ENCODE results near the gene IL15.
A peak's percentile ranks its signal among the peaks of the same experiment; 100 is the strongest.

Gene IL15

DNA sequence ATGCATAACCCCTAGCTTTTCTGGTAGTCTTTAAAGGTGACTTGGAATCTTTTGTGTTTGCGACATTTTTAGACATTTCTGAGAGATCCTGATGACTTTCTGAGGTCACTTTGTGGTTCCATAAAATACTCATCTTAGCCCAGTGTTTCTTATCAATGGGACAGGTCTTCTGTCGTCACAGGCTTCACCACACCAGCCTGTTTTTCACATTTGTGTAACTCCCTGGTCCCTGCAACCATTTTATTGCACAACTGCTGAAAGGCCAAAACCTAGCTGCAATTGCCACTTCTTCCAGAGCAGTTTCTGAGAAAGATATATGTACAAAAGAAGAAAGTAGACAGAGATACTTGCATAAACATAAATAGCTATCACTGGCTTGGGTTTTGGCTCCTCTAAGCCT, 120.9 kb downstream of the IL15 start:
- DNase-seq (ENCODE audit: low spot score), result no peak
- TF ChIP-seq CTCF (IDR thresholded peaks at IDR 0.05; ENCODE audit: extremely low read depth, missing control alignments), result no peak

GRCh38 chr4:141759796-141760425, 123.5 kb downstream of the IL15 start:
- TF ChIP-seq CTCF (IDR thresholded peaks at IDR 0.05; ENCODE audit: extremely low read depth, missing control alignments), result no peak
- DNase-seq (ENCODE audit: low spot score), result no peak

GRCh38 chr4:141761926-141762325, 125.5 kb downstream of the IL15 start:
- no peak for DNase-seq (ENCODE audit: low spot score)
- TF ChIP-seq CTCF (IDR thresholded peaks at IDR 0.05; ENCODE audit: extremely low read depth, missing control alignments), result no peak

DNA sequence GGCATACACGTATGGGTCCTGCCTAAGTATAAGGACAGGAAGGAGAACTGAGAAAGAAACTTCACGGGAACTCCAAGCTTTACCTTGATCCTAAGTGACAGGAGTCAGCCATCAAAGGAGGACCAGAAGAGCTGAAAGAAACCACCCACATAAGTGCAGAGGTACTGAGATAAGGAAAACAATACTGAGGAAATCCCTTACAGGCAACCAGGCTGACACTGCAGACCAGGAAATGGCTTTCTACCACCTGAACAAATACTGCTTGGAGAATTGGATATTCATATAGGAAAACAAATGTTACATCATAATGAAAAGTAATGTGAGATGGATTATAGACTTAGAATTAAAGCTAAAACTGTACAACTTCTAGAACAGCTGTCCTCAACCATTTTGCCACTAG, 127.0 kb downstream of the IL15 start:
- DNase-seq (ENCODE audit: low spot score), result no peak
- no peak for TF ChIP-seq CTCF (IDR thresholded peaks at IDR 0.05; ENCODE audit: extremely low read depth, missing control alignments)

DNA sequence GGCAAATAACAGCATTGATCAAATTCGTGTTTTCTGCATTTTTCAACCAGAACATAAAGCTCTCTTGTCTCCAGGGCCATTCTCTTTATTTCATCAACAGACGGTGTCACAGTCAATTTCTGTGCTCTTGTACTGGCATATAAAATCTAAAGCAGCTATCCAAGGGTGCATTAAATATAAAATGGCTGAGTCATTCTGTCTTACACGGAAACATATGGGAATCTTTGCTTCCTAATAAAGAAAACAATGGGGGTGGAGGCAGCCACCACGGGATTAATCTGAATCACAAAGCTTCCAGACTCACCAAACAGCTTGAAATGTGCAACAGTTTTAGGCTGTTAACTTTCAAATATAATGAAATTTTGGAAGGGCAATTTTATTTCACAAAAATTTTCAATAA, 132.6 kb downstream of the IL15 start:
- DNase-seq (ENCODE audit: low spot score), result no peak
- TF ChIP-seq CTCF (IDR thresholded peaks at IDR 0.05; ENCODE audit: extremely low read depth, missing control alignments), result no peak

DNA sequence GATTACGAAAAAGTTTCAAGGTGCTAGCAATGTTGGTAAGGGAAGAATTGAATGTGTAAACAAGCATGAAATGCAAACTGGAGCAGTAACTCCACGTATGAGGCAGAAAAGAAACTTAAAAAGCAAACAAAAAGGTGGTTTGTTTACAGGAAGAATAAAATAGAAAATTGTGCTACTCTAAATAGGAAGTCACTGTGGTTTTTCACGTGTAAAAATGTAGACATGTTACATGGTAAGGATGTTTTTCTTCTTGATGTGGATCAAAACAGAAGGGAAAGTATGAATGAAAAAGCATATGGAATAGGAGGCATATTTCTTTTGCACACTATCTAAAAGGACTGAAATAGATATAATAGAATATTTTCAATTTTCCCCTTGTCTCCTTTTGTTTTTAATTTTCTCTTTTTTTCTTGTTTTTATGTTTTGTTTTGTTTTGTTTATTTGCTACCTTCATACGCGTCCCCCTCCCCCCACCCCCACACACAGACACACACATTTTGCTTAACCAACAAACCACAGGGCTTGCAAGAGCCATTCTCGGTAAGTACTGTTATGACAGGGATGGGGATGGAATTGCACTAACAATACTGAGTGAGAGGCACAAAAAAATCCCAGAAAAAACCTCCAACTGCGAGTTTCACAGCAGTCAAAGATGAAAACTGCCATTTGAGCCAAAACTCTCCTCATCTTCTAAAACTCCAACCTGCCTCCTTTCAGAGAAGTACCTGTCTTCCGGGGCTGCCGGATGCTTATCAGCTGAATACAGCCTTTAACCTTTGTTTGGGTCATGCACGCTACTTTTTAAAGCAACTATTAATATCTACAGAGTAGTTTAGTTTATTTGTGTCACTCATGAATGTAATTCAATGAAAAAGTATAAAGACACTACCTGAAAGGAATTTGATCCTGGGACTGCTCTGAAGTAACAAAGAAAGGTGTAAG, 135.8 kb downstream of the IL15 start:
- no peak for TF ChIP-seq CTCF (IDR thresholded peaks at IDR 0.05; ENCODE audit: extremely low read depth, missing control alignments)

GRCh38 chr4:141772838-141773237, 136.5 kb downstream of the IL15 start:
- no peak for DNase-seq (ENCODE audit: low spot score)
- TF ChIP-seq CTCF (IDR thresholded peaks at IDR 0.05; ENCODE audit: extremely low read depth, missing control alignments), result no peak

More for the DNA sequence above, 135.8 kb downstream of the IL15 start:
- peak; percentile 6 for DNase-seq (ENCODE audit: low spot score)
